ENCODE data around the gene NEGR1. TPM values are rescaled to one million over a fixed set of nuclear protein-coding genes. Genes with fewer than 3 reads are reported as not detected.

NEGR1 gene
- total RNA-seq, 4 donors from 2014 or later: 33.3 to 73.0 (median 54.1) TPM

DNA sequence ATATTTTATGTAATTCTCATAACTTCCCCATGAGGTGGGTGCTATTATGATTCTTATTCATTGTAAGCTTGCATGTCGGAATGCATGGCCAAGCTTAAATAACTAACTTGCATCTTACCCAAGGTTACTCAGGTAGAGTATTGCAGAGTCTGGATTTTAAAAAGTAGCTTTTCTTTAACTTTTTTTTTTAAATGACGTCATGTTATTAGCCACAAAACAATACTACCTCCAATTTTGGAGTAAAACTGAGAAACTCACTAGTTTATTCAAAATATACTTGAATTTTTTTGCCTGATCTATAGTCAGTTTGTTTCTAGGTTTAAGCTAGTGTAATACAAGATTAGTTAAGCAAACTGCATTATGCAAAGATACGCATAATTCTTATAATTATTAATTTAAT, 57.8 kb downstream of the NEGR1 start:
- no peak for ATAC-seq
- H3K27me3 ChIP-seq: no peaks in the 10 kb centered on the region
- no peak overlapping the region for H3K4me3 ChIP-seq
- no peak overlapping the region for H3K27ac ChIP-seq
- no peaks in the 10 kb centered on the region for H3K9me3 ChIP-seq
- peaks cover 0 to 21% (median 10%) of the 10 kb centered on the region in 3 donors for H3K4me1 ChIP-seq
- H3K36me3 ChIP-seq: no peaks in the 10 kb centered on the region
- TF ChIP-seq EP300 (IDR thresholded peaks at IDR 0.05) (no peak), POLR2A (IDR thresholded peaks at IDR 0.05) (no peak), POLR2AphosphoS5 (IDR thresholded peaks at IDR 0.05) (no peak)
- TF ChIP-seq, protein P1, sequence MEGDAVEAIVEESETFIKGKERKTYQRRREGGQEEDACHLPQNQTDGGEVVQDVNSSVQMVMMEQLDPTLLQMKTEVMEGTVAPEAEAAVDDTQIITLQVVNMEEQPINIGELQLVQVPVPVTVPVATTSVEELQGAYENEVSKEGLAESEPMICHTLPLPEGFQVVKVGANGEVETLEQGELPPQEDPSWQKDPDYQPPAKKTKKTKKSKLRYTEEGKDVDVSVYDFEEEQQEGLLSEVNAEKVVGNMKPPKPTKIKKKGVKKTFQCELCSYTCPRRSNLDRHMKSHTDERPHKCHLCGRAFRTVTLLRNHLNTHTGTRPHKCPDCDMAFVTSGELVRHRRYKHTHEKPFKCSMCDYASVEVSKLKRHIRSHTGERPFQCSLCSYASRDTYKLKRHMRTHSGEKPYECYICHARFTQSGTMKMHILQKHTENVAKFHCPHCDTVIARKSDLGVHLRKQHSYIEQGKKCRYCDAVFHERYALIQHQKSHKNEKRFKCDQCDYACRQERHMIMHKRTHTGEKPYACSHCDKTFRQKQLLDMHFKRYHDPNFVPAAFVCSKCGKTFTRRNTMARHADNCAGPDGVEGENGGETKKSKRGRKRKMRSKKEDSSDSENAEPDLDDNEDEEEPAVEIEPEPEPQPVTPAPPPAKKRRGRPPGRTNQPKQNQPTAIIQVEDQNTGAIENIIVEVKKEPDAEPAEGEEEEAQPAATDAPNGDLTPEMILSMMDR (IDR thresholded peaks at IDR 0.05): no peak
- 94 to 98% methylated on average over 3 of the region's 3 CpGs for WGBS, 2 donors (ENCODE audit: low coverage in 1 of 2)

DNA sequence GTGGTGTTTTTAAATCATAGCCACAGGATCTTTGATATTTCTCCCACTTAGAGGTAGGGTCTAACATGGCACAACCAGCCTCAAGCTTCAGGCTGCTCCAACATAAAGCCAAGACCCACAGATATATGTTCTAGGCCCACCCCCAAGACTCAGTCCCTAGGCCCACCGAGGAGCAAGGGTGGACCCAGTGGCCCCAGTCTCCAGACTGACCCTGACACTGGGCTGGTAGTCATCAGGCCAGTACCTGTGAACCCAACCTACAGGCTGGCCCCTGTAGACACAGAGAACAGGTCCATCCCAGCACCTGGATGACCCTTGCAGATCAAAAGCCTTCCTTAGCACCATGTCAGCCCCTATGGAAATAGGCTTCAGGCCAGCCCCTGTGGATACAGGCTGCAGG, 60.5 kb downstream of the NEGR1 start:
- TF ChIP-seq EP300 (IDR thresholded peaks at IDR 0.05): no peak
- TF ChIP-seq, protein P1 (IDR thresholded peaks at IDR 0.05): no peak
- TF ChIP-seq POLR2AphosphoS5 (IDR thresholded peaks at IDR 0.05): no peak
- TF ChIP-seq POLR2A (IDR thresholded peaks at IDR 0.05): no peak
- ATAC-seq: no peak
- H3K27me3 ChIP-seq: no peaks in the 10 kb centered on the region
- H3K27ac ChIP-seq: no peak overlapping the region
- H3K4me1 ChIP-seq: peaks cover 0 to under 1% (median under 1%) of the 10 kb centered on the region in 3 donors
- H3K4me3 ChIP-seq: no peak overlapping the region
- no peaks in the 10 kb centered on the region for H3K9me3 ChIP-seq
- 100% methylated on average over 1 of the region's 1 CpG; no CpG with 5 or more reads in 1 of the 2 donors for WGBS, 2 donors (ENCODE audit: low coverage in 1 of 2)
- no peaks in the 10 kb centered on the region for H3K36me3 ChIP-seq

DNA sequence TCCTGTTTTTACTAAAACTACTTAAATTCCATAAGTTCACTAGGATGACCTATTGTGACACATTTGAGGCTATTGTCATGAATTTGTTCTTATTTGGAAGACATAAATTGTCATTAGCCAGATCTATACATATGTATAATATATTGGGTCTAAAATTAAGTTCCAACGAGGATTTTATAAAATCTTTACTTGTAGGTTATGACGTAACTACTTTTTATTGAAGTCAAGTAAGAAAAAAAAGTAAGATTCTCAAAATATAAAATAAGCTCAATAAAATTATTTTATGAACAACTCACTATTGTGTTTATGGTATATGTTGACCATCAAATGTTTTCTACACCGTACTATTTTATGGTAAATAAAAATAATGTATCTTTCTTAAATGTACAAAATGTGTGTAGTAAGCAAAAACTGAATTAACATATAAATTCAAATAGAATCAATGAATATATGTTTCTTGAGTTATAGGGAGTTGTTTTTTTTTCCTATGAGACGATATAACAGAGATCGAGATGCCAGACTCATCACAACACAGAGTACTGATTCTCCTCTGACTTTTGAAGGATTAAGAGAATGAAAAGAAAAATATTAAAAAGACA, 64.1 kb downstream of the NEGR1 start:
- no peaks in the 10 kb centered on the region for H3K36me3 ChIP-seq
- no peak for ATAC-seq
- H3K4me1 ChIP-seq: no peaks in the 10 kb centered on the region
- no peaks in the 10 kb centered on the region for H3K27me3 ChIP-seq
- H3K27ac ChIP-seq: no peak overlapping the region
- WGBS, 2 donors (ENCODE audit: low coverage in 1 of 2): 79 to 92% methylated on average over 3 to 5 of the region's 5 CpGs
- no peaks in the 10 kb centered on the region for H3K9me3 ChIP-seq
- no peak overlapping the region for H3K4me3 ChIP-seq
- no peak for TF ChIP-seq POLR2A (IDR thresholded peaks at IDR 0.05)
- TF ChIP-seq POLR2AphosphoS5 (IDR thresholded peaks at IDR 0.05): no peak
- TF ChIP-seq, protein P1 (IDR thresholded peaks at IDR 0.05): no peak
- no peak for TF ChIP-seq EP300 (IDR thresholded peaks at IDR 0.05)

DNA sequence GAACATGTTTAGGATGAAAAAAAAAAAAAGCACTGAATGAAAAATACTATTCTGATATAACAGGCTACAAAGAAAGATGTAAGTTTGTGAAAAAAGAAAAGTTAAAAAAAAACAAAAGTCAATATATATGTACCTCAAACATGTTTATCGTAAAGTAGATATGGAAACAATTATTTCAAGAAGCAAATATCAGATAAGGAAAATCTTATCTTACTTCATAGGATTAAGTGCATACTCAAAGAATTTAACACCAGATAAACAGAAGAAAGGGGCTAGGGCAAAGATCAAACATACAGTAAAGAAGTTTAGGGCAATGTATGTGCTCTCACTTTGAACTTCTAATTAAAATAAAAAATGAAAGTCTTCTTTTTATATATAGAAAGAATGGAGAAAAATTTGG, 75.3 kb downstream of the NEGR1 start:
- Histone ChIP-seq H3K27me3 (no peaks in the 10 kb centered on the region), H3K27ac (no peak overlapping the region), H3K9me3 (no peaks in the 10 kb centered on the region), H3K4me1 (no peaks in the 10 kb centered on the region), H3K36me3 (no peaks in the 10 kb centered on the region), H3K4me3 (no peak overlapping the region)
- TF ChIP-seq POLR2A (IDR thresholded peaks at IDR 0.05) (no peak), POLR2AphosphoS5 (IDR thresholded peaks at IDR 0.05) (no peak), EP300 (IDR thresholded peaks at IDR 0.05) (no peak)
- TF ChIP-seq, protein P1 (IDR thresholded peaks at IDR 0.05): no peak
- WGBS, 2 donors (ENCODE audit: low coverage in 1 of 2): 88 to 100% methylated on average over 1 of the region's 1 CpG
- no peak for ATAC-seq

DNA sequence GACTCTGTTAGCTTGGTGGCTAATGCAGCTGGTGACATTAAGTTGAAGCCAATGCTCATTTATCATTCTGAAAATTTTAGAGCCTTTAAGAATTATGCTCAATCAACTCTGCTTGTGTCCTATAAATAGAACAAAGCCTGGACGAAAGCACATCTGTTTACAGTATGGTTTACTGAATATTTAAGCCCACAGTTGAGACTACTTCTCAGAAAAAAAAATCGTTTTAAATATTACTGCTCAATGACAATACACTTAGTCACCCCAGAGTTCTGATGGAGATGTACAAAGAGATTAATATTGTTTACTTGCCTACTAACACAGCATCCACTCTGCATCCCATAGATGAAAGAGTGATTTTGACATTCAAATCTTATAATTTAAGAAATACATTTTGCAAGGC, 79.6 kb downstream of the NEGR1 start:
- Histone ChIP-seq H3K27me3 (no peaks in the 10 kb centered on the region), H3K4me1 (no peaks in the 10 kb centered on the region), H3K9me3 (no peaks in the 10 kb centered on the region), H3K36me3 (no peaks in the 10 kb centered on the region), H3K27ac (no peak overlapping the region), H3K4me3 (no peak overlapping the region)
- TF ChIP-seq EP300 (IDR thresholded peaks at IDR 0.05) (no peak), POLR2AphosphoS5 (IDR thresholded peaks at IDR 0.05) (no peak), POLR2A (IDR thresholded peaks at IDR 0.05) (no peak)
- TF ChIP-seq, protein P1 (IDR thresholded peaks at IDR 0.05): no peak
- no peak for ATAC-seq
- 53 to 54% methylated on average over 2 of the region's 2 CpGs for WGBS, 2 donors (ENCODE audit: low coverage in 1 of 2)

Measured in gastroesophageal sphincter (tissue), 4 donors.